ENCODE measurements around the gene ENG.
"Not testable (repeated sequence)": the region's sequence is repeated elsewhere in the genome, so short reads cannot be mapped to it uniquely, and the experiment has no call there.

The ENG gene

DNA sequence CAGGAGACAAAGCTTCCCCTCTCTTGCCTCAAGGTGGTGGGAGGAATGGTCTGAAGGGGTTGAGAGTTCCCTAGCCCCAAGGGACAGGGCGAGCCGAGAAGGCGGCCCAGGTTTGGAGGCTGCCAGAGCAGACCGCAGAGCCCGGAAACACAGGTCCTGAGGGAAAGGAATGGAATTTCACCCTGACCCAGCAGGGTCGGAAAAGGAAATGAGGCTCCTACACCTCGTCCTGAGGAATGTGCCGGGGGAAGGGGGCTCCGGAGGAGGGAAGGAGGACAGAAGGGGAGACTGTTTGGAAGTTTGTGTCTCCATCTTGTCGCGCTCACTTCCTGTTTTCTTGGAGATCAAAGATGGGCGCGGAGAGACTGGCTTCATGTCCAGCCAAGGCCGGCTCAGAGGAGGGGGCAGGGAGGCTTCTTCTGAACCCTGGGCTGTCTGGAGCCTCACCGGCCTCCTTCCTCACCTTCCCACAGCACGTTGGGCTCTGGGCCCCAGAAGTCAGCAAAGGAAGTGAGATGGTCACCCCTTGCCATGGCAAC, 9.6 kb downstream of the ENG start:
- no peak for DNase-seq (ENCODE audit: low read depth)

DNA sequence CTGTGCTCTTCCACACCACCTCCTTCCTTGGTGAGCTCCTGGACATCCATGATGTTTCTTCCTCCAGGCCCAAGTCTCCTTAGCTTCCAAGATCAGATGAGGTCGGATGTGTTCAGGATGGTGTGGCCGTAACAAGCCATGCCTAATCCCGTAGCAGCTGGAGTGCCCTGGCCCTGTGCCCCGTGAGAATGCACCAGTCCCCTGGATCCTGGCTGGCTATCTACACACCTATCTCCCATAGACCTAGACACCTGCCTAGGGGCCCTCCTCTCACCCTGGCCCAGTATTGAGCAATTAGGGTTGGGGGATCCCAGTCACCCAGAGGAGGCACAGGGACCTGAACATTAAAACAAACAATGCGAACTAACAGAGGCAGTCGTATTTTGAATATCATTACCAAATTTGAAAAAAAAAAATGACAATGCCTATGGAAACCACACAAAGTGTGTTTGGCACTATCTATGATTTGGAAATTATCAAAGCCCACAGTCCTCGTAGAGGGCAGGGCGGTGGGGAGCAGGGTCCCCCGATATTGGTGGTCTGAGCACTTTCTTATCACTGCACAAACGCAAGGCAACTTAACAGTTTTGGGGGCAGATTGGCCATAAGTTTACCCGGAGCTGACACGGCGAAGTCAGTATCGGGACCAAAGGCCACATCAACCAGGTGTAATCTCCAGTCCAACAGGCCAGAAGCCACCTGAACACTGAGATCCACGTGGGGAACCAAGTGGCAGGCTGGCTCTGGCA, 13.2 kb downstream of the ENG start:
- no peak for DNase-seq (ENCODE audit: low read depth)

DNA sequence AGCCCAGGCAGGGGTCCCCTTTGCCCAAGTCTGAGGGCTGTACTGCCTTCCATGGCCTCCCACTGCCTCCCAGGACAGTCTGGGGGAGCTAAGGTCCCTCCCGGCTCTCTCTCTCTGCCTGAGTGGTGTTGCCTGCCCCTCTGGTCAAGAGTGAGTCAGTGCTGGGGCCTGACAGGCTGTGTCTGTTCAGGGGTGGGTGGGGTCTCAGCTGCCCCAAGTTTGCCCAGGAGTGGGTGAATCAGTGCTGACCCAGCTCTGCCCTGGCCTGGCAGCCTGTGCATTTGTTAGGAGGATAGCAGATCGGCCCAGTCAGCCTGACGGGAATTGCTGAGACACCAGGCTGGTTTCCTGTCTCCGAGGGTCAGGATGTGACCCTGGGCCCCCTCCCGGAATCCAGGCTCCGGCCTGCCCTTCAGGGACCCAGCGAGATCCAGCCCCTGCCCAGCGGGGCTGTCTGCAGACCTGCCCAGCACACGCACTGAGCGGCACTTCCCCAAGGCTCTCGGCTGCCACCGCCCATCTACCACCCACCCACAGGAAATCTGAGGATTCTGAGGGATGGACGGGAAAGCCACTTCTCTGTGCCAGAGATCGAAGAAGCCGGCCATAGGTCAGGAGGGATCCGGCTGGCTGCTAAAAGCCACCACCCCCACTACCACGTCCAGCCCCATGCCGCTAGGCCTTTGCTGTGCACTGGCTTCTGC, 15.9 kb downstream of the ENG start:
- no peak for DNase-seq (ENCODE audit: low read depth)

DNA sequence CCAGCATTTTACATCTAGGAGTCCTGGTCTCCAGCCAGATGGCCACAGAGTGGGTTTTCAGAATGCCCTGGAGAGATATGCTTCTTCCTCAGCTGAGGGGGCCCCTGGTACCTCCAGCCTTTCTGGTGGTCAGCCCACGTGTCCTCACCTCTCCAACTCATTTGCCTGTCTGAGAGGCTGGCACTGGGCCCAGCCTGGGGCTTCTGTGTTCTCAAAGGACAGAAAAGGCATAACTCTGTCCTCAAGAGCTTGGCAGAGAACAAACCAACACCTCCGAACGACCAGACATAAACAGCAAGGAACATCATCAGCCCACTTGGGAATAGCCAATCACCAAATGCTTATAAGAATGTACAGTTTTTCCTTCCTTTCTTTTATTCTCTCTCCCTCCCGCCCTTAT, 17.1 kb downstream of the ENG start:
- DNase-seq (ENCODE audit: low read depth) = no peak

GRCh38 chr9:127836561-127836960, 17.9 kb downstream of the ENG start:
- DNase-seq (ENCODE audit: low read depth) = not testable (repeated sequence)

DNA sequence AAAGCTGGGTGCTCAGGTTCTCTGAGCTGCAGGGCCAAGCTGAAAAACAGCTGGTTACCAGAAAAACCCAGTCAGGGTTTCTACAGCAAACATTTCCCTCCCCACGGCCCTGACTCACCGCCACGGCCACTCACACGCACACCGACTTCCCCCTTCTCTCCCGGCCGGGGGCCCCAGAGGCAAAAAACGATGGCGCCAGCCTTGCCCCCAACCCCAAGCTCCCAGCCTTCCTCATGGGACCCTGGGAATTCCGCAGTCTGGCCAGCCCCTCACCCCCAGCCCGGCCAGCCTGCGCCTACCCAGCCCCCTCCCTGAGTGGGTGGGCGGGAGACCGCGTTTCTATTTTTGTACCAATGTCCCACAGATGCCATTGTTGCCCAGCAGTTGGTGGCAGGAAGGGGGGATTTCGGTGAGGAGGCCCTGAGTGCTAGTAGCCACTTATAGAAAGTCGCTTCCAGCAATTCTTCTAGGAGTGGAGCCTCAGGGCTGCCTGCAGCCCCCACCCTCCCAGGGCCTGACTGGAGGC, 18.4 kb downstream of the ENG start:
- no peak for DNase-seq (ENCODE audit: low read depth)

GRCh38 chr9:127833555-127833954, 20.9 kb downstream of the ENG start:
- no peak for DNase-seq (ENCODE audit: low read depth)

- DNase-seq (ENCODE audit: low read depth) = no peak
Measured at GRCh38 chr9:127832248-127832647, 22.2 kb downstream of the ENG start.

DNA sequence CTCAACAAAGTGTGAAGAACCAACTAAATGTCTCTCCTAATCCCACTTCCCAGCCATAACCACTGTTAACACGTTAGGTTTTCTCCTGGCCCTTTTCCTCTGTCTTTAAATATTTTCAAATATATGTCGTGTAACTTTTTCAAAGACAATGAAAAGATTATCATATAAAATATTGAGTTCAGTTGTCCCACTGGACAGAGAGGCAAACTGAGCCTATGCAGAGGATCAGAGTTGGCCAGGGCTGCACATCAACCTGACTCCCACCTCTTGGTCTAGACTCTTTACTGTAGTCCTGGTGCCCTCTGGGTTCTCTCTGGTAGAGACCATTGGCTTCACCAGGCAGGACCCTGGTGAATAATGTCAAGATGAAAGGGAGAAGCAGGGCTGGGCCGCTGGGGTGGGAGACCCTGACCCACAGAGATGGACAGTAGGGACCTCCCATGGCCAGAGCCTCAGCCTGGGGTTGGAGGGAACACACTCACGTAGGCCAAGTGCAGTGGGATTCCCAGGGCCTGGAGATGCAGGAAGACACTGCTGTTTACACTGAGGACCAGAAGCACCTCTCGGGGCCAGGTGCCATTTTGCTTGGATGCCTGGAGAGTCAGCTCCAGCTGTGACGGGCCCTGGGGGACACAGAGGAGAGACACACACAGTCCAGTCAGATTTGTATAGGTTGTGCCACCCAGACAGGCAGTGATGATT, 25.1 kb downstream of the ENG start:
- DNase-seq (ENCODE audit: low read depth) = no peak

- DNase-seq (ENCODE audit: low read depth) = no peak
Measured at GRCh38 chr9:127828262-127829031, 26.0 kb downstream of the ENG start.

DNA sequence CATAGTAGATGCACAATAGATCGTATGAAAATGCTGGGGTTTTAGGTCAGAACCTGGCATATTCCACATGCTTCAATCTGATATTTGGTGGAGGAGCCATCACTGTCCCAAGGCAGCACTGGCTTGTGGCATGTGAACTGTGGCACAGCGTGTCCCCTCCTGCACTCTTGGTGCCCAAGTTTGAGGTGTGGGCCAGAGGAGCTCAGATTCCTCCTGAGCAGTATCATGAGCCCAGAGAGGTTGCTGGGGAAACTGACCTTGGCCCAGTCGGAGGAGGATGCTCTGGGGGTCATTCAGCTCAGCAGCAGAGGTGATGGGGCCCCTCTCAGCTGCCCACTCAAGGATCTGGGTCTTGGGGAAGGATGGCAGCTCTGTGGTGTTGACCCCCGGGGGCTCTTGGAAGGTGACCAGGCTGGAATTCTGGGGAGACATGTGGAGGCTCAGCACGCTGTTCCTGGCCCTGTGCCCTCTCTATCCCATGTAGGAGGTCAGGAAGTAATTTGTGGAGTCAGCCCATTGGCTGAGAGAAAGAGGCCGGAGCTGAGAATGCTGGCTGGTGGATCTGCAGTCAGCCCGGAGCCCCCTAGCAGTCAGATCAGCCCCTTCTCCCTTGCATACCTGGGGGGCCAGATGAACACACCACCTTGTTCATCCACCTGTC, 28.1 kb downstream of the ENG start:
- DNase-seq (ENCODE audit: low read depth) = no peak

GRCh38 chr9:127825319-127826051, 29.0 kb downstream of the ENG start:
- DNase-seq (ENCODE audit: low read depth) = no peak

- DNase-seq (ENCODE audit: low read depth) = no peak
Measured at GRCh38 chr9:127822108-127822507, 32.4 kb downstream of the ENG start.

GRCh38 chr9:127818574-127818973, 35.9 kb downstream of the ENG start:
- no peak for DNase-seq (ENCODE audit: low read depth)

- no peak for DNase-seq (ENCODE audit: low read depth)
Measured at GRCh38 chr9:127817881-127818434, 36.5 kb downstream of the ENG start.

- no peak for DNase-seq (ENCODE audit: low read depth)
Measured at GRCh38 chr9:127816728-127817127, 37.7 kb downstream of the ENG start.

DNA sequence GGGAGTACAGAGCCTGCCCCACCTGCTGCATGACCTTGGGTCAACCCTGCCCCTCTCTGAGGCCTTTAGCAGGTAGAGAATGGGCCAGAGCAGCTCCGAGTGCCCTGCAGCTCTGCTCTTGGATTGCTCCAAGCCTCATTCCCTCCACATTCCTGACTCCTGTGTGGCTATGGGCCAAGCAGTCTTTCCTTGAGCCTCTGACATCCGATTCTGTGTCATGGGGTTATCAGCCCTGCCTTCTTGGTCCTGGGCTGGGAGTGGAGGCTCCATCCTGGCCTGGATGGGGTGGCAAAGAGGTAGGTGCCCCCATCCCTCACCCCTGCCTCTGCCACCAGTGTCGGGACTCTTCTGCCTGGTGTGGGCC, 38.1 kb downstream of the ENG start:
- DNase-seq (ENCODE audit: low read depth) = no peak

DNA sequence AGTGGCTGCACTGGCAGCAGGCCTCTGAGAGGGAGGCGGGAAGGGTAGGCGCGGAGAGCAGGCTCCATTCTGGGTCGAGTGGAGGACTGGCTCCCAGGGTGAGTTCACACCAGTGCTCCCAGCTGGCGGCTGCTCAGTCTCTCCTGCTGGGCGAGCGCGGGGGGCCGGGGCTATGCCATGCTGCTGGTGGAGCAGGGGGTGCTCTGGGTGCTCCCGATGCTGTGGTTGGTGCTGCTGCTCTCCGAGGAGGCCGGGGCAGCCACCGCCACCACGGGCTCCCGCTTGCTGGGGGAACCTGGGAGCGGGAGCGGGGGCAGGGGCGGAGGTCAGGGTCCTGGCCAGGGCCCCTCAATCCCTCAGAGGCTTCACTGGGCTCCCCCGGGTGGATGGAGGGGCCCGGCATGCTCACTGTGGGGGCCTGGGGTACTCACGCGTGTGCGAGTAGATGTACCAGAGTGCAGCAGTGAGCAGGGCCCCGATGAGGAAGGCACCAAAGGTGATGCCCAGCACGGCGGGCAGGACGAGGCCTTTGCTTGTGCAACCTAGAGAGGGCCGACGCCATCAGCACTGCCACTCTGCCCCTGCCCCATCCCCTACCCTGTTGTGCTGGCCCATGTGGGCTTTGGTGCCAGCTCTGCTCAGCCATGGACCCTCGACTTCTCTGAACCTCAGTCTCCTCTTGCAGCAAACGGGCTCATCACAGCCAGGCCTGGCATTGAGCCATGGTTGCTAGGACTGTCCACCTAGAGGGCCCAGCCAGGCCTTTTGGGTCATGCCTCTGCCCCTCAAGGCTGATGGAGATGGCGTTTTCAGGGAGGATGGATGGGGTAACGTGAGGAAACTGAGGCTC, 38.7 kb downstream of the ENG start:
- DNase-seq (ENCODE audit: low read depth) = no peak
